Upper lobe of right lung (tissue), 1 donor: ENCODE data around the gene KNDC1. TPM values are rescaled to one million over a fixed set of nuclear protein-coding genes. Genes with fewer than 3 reads are reported as not detected.

ENCODE experiments used
- ATAC-seq: fragments of 200-7000 bp; cut with Tn5 transposase; one replicate; pipeline ENCODE4 v1.9.1; 2020; ENCODE audit warnings: mild to moderate bottlenecking, moderate library complexity
- DNase-seq: peaks from one replicate; pipeline ENCODE4 v3.0.0-alpha.2; 2020
- H3K27ac ChIP-seq: fragments of 200-600 bp; one replicate; pipeline ENCODE4 v1.8.0; 2022
- H3K27me3 ChIP-seq: fragments of 200-600 bp; one replicate; pipeline ENCODE4 v1.8.0; 2022; ENCODE audit warnings: mild to moderate bottlenecking
- H3K36me3 ChIP-seq: fragments of 200-600 bp; one replicate; pipeline ENCODE4 v1.8.0; 2022
- H3K4me1 ChIP-seq: fragments of 200-600 bp; one replicate; pipeline ENCODE4 v1.8.0; 2022
- H3K4me3 ChIP-seq: fragments of 200-600 bp; one replicate; pipeline ENCODE4 v1.8.0; 2022; ENCODE audit warnings: mild to moderate bottlenecking
- H3K9me3 ChIP-seq: fragments of 200-600 bp; one replicate; pipeline ENCODE4 v1.8.0; 2022
- intact Hi-C: fragments of 100-400 bp; cut with DNase I; formaldehyde crosslinking; loops from one replicate; pipeline ENCODE4 v1.11.0; 2022
- total RNA-seq: library from RNA; stranded (reverse); fragmentation: NEBNext Ultra II Directional; extraction: Animal tissue kit (Norgen Biotek cat#: 25700); gene quantifications from one replicate; pipeline ENCODE4 v1.2.1, GENCODE V29; 2021
- TF ChIP-seq, protein P1 (sequence below): fragments of 200-600 bp; IDR thresholded peaks from one replicate; pipeline ENCODE4 v1.8.0; 2022; ENCODE audit warnings: antibody characterized with exemption
- donor health status: DM: no; HTN: yes; CAD: no; lungs with severe emphysema.

The KNDC1 gene
- total RNA-seq, 1 donor from 2014 or later, result 14.3 TPM

DNA sequence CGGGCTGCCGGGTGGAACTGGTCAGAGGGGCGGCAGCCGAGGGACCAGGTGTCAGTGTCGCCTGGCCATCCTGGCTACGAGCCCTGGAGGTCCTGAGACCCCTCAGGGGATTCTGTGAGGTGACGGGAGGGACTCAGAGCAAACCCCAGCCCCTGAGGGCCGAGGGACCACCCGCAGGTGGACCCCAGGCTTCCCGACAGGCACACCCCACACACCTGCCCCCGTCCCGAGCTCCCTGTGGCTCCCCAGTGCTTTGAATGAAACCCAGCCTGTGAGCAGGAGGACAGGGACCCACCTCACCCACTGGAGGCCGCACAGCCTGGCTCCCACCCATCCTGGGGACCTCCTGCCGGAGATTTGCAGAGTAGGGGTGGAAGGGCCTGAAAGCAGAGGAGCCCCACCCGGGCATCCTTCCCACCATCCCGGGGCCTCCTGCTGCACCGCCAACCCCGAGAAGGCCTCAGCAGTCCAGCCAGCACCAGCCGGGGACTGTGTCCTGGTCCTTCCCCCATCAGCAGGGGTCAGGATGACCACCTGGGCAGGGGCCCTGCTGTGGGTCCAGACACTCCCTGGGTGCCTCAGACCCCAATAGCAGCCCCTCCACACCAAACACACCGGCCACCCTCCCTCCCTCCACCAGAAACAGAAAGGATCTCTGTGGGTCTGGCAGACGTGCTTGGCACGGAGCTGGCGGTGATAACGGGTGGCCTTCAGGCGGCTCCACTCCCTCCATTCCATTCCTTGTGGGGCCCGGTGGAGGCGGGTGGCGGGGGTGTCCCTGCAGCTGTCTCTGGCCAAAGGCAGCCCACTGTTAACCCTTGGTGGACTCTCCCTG lies 91.6 kb downstream of the KNDC1 start:
- no peaks in the 10 kb centered on the region for H3K4me1 ChIP-seq
- intact Hi-C loops, result no loop called here
- ATAC-seq (no peak), DNase-seq (no peak)
- H3K27me3 ChIP-seq, result peaks cover 10% of the 10 kb centered on the region
- H3K9me3 ChIP-seq, result no peaks in the 10 kb centered on the region
- TF ChIP-seq, protein P1, sequence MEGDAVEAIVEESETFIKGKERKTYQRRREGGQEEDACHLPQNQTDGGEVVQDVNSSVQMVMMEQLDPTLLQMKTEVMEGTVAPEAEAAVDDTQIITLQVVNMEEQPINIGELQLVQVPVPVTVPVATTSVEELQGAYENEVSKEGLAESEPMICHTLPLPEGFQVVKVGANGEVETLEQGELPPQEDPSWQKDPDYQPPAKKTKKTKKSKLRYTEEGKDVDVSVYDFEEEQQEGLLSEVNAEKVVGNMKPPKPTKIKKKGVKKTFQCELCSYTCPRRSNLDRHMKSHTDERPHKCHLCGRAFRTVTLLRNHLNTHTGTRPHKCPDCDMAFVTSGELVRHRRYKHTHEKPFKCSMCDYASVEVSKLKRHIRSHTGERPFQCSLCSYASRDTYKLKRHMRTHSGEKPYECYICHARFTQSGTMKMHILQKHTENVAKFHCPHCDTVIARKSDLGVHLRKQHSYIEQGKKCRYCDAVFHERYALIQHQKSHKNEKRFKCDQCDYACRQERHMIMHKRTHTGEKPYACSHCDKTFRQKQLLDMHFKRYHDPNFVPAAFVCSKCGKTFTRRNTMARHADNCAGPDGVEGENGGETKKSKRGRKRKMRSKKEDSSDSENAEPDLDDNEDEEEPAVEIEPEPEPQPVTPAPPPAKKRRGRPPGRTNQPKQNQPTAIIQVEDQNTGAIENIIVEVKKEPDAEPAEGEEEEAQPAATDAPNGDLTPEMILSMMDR, result no peak
- H3K4me3 ChIP-seq, result no peak overlapping the region
- no peak overlapping the region for H3K27ac ChIP-seq
- H3K36me3 ChIP-seq, result no peaks in the 10 kb centered on the region

DNA sequence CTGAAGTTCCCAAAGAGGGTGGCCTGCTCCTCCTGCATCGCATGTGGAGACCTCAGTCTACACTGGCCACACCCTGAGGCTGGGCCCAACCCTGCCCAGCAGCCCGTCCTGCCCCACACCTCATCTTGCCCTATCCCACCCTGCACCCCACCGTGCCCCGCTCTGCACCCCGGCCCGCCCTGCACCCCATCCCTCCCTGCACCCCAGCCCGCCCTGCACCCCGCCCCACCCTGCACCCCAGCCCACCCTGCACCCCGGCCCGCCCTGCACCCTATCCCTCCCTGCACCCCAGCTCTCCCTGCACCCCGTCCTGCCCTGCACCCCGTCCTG lies 92.2 kb downstream of the KNDC1 start:
- Histone ChIP-seq H3K27me3 (peaks cover 10% of the 10 kb centered on the region), H3K4me1 (peaks cover 2% of the 10 kb centered on the region), H3K4me3 (no peak overlapping the region), H3K36me3 (no peaks in the 10 kb centered on the region), H3K9me3 (no peaks in the 10 kb centered on the region), H3K27ac (no peak overlapping the region)
- DNase-seq (no peak), ATAC-seq (no peak)
- intact Hi-C loops, result no loop called here
- TF ChIP-seq, protein P1, result no peak

DNA sequence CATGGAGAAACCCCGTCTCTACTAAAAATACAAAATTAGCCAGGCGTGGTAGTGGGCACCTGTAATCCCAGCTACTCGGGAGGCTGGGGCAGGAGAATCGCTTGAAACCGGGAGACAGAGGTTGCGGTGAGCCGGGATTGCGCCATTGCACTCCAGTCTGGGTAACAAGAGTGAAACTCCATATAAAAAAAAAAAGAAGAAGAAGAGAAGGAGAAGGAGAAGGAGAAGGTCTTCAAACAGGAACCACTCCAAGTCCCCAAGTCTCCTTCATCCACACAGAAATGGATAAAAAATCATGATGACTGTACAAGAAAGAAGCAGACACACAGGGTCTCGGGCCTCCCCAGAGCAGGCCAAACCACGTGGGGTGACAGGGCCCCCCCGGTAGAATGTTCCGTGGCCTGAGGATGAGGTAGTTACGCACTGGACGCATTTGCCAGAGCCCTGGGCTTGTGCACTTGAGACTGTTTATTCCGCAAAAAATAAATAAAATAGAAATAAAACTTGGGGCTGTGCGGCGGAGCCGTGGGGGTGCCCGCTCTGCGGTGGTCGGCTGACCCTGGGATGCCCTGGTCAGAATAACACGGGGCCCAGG lies 93.4 kb downstream of the KNDC1 start:
- Histone ChIP-seq H3K9me3 (no peaks in the 10 kb centered on the region), H3K27me3 (peaks cover 10% of the 10 kb centered on the region), H3K4me3 (no peak overlapping the region), H3K4me1 (peaks cover 15% of the 10 kb centered on the region), H3K27ac (no peak overlapping the region), H3K36me3 (no peaks in the 10 kb centered on the region)
- ATAC-seq, result no peak
- DNase-seq, result no peak
- intact Hi-C loops, result no loop called here
- TF ChIP-seq, protein P1, result no peak

DNA sequence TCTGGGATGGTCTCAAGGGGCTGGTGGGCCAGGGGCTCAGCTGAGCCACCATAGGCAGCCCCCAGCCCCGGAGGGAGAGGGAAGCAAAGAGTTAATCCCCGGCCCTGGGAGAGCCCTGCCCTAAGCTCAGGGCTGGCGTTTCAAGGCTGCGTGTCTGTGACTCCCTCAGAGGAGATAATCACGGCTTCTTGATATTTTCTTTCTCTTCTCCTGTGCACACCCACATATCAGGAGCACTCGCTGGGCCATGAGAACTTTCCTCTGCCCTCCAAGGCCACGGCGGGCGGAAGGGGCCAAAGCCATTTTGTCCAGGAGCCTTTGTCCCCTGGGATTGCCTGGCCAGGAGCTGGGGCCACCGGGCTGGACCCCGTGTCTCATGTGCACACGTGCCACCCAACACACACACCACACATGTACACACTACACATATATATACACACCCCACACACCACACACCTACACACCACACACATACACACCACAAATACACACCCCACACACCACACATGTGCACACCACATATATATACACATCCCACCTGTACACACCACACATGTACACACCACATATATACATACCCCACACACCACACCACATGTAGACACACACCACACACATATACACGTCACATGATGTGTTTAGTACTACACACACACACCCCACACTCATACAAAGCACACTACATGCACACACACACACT lies 94.6 kb downstream of the KNDC1 start:
- intact Hi-C loops, result no loop called here
- H3K9me3 ChIP-seq, result no peaks in the 10 kb centered on the region
- H3K27ac ChIP-seq, result no peak overlapping the region
- no peaks in the 10 kb centered on the region for H3K36me3 ChIP-seq
- TF ChIP-seq, protein P1, result no peak
- ATAC-seq, result no peak
- no peak overlapping the region for H3K4me3 ChIP-seq
- DNase-seq, result no peak
- peaks cover 26% of the 10 kb centered on the region for H3K4me1 ChIP-seq
- H3K27me3 ChIP-seq, result peaks cover 4% of the 10 kb centered on the region

DNA sequence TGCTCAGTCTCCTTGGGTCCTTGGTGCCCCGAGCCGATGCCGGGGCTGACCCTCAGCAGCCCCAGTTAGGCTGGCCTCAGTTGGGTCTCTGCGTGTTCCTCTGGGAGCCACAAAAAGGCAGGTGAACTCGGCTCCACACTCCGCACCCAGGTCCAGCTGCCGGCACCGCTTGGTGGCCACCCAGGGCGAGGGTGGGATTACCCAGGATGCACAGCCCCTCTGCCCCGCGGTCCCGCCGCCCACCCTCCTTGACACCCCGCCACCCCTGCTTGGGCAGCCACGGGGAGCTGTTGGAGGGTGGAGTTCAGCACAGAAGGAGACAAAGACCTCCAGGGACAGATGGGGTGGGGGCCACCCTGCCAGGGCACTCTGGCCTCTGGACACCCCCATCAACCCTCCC lies 95.3 kb downstream of the KNDC1 start:
- H3K27me3 ChIP-seq, result no peaks in the 10 kb centered on the region

More for the DNA sequence above, 95.3 kb downstream of the KNDC1 start:
- intact Hi-C loops, result no loop called here
- TF ChIP-seq, protein P1, result no peak
- peaks cover 31% of the 10 kb centered on the region for H3K4me1 ChIP-seq
- no peaks in the 10 kb centered on the region for H3K9me3 ChIP-seq
- H3K36me3 ChIP-seq, result no peaks in the 10 kb centered on the region
- ATAC-seq (no peak), DNase-seq (no peak)
- H3K27ac ChIP-seq, result no peak overlapping the region
- no peak overlapping the region for H3K4me3 ChIP-seq
